ENCODE data around the gene DYNAP. TPM values are rescaled to one million over a fixed set of nuclear protein-coding genes. Genes with fewer than 3 reads are reported as not detected.

The DYNAP gene
- total RNA-seq, 1 experiment from 2014 or later, result not detected

GRCh38 chr18:54558609-54559585, 32.1 kb upstream of the DYNAP start:
- ATAC-seq (no peak), DNase-seq (peak; percentile 59)
- TF ChIP-seq, protein P1, sequence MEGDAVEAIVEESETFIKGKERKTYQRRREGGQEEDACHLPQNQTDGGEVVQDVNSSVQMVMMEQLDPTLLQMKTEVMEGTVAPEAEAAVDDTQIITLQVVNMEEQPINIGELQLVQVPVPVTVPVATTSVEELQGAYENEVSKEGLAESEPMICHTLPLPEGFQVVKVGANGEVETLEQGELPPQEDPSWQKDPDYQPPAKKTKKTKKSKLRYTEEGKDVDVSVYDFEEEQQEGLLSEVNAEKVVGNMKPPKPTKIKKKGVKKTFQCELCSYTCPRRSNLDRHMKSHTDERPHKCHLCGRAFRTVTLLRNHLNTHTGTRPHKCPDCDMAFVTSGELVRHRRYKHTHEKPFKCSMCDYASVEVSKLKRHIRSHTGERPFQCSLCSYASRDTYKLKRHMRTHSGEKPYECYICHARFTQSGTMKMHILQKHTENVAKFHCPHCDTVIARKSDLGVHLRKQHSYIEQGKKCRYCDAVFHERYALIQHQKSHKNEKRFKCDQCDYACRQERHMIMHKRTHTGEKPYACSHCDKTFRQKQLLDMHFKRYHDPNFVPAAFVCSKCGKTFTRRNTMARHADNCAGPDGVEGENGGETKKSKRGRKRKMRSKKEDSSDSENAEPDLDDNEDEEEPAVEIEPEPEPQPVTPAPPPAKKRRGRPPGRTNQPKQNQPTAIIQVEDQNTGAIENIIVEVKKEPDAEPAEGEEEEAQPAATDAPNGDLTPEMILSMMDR (conservative IDR thresholded peaks at IDR 0.05; ENCODE audit: low read depth, low read length), result peak; percentile 80
- TF ChIP-seq EZH2phosphoT487 (IDR thresholded peaks at IDR 0.05; ENCODE audit: borderline replicate concordance, low read length), result no peak
- TF ChIP-seq EZH2 (IDR thresholded peaks at IDR 0.05; ENCODE audit: low read length, unreplicated experiment), result no peak
- POLR2A ChIA-PET (ENCODE audit: unreplicated experiment), result no interaction called here
- Histone ChIP-seq H3K9me3 (ENCODE audit: low read length) (no peaks in the 10 kb centered on the region), H3K79me2 (ENCODE audit: low read length) (no peaks in the 10 kb centered on the region), H3K27me3 (ENCODE audit: low read length) (no peaks in the 10 kb centered on the region), H3K9me2 (replicated peaks; ENCODE audit: low read length) (no peaks in the 10 kb centered on the region), H3K9ac (ENCODE audit: low read length) (no peak overlapping the region), H2AFZ (ENCODE audit: low read length) (no peak overlapping the region), H4K20me1 (ENCODE audit: low read length) (no peaks in the 10 kb centered on the region), H3K27ac (ENCODE audit: low read length) (no peak overlapping the region), H3F3A (ENCODE audit: low read length, unreplicated experiment) (no peaks in the 10 kb centered on the region), H3K4me2 (ENCODE audit: low read length) (no peak overlapping the region), H3K36me3 (ENCODE audit: low read depth, low read length) (no peaks in the 10 kb centered on the region), H3K4me3 (ENCODE audit: low read length) (no peak overlapping the region), H3K4me1 (ENCODE audit: insufficient read depth, low read length) (no peaks in the 10 kb centered on the region)
- intact Hi-C loops (cut with micrococcal nuclease), result loop anchor here (1.0 to 10.0 kb wide), 5 partner anchors 88 to 396 kb away; partner anchors contain the start of gene CCDC68
- CTCF ChIA-PET, result no interaction called here
- no TSS peak for BruUV-seq (replicated peaks)

DNA sequence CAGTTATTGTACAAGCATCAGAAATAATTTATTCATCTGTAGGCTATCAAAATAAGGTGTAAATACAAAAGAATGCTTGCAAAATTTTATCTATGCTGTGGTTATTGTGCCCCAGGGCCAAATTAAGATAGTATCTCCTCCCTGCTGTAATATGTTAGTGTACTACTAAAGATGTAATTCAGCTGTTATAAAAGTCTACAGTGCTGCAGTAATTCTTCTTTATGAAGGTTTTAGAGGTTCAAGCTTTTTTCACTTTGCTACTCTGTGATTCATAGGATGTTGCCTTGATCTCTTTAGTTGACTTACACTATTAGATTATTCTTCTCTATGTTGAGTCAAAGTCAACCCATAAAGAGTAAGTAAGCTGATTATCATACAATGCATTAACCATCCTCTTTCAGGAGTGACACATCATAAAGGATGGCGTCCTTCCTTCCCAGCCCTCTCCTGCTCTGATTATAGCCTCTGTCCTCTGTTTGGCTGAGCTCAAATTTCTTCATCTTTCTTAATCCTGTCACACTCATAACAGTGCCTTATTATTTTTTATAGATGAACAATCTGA, 29.3 kb upstream of the DYNAP start:
- H3K79me2 ChIP-seq (ENCODE audit: low read length), result no peaks in the 10 kb centered on the region
- no peak overlapping the region for H3K4me3 ChIP-seq (ENCODE audit: low read length)
- no peak overlapping the region for H3K4me2 ChIP-seq (ENCODE audit: low read length)
- ChIA-PET POLR2A (ENCODE audit: unreplicated experiment) (no interaction called here), CTCF (no interaction called here)
- ATAC-seq (peak; percentile 74), DNase-seq (peak; percentile 27)
- H3K9ac ChIP-seq (ENCODE audit: low read length), result no peak overlapping the region
- no peak overlapping the region for H2AFZ ChIP-seq (ENCODE audit: low read length)
- H3F3A ChIP-seq (ENCODE audit: low read length, unreplicated experiment), result no peaks in the 10 kb centered on the region
- no peaks in the 10 kb centered on the region for H3K36me3 ChIP-seq (ENCODE audit: low read depth, low read length)
- BruUV-seq (replicated peaks), result no TSS peak
- 0 out of 2 replicates have a peak, but pooled peaks cover 4% of the 10 kb centered on the region for H3K27me3 ChIP-seq (ENCODE audit: low read length)
- TF ChIP-seq, protein P1 (conservative IDR thresholded peaks at IDR 0.05; ENCODE audit: low read depth, low read length), result no peak
- TF ChIP-seq EZH2 (IDR thresholded peaks at IDR 0.05; ENCODE audit: low read length, unreplicated experiment) (no peak), EZH2phosphoT487 (IDR thresholded peaks at IDR 0.05; ENCODE audit: borderline replicate concordance, low read length) (no peak)
- no peaks in the 10 kb centered on the region for H3K9me3 ChIP-seq (ENCODE audit: low read length)
- H3K27ac ChIP-seq (ENCODE audit: low read length), result no peak overlapping the region
- no peaks in the 10 kb centered on the region for H3K4me1 ChIP-seq (ENCODE audit: insufficient read depth, low read length)
- intact Hi-C loops (cut with micrococcal nuclease), result no loop called here
- no peaks in the 10 kb centered on the region for H3K9me2 ChIP-seq (replicated peaks; ENCODE audit: low read length)
- no peaks in the 10 kb centered on the region for H4K20me1 ChIP-seq (ENCODE audit: low read length)

Data from PC-3 (cell line).